ENCODE results near the gene CYP8B1.

CYP8B1 gene

DNA sequence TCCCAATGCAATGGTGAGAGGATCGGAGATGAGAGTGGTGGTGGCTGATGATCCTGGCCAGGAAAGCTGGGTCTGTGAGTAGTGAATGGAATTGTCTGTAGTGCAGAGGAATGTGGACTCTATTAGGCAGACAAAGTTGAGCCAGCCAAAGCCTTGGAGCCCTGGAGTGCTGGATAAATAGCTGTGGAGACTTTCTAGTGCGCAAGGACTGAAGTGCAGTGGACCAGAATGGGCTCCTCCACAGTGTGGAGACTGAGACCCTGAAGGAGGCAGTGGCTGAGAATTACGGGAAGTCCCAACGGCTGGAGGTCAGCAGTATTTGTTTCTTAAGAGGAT is 31.1 kb upstream of the CYP8B1 start:
- Mint-ChIP-seq H3K36me3 (ENCODE audit: low read depth) (no peaks in the 10 kb centered on the region), H3K27ac (no peak overlapping the region), H3K4me3 (no peak overlapping the region), H3K27me3 (ENCODE audit: low read depth, poor library complexity) (peaks cover 19% of the 10 kb centered on the region), H3K4me1 (no peaks in the 10 kb centered on the region), H3K9me3 (peaks cover 25% of the 10 kb centered on the region)
- TF ChIP-seq, protein P1, sequence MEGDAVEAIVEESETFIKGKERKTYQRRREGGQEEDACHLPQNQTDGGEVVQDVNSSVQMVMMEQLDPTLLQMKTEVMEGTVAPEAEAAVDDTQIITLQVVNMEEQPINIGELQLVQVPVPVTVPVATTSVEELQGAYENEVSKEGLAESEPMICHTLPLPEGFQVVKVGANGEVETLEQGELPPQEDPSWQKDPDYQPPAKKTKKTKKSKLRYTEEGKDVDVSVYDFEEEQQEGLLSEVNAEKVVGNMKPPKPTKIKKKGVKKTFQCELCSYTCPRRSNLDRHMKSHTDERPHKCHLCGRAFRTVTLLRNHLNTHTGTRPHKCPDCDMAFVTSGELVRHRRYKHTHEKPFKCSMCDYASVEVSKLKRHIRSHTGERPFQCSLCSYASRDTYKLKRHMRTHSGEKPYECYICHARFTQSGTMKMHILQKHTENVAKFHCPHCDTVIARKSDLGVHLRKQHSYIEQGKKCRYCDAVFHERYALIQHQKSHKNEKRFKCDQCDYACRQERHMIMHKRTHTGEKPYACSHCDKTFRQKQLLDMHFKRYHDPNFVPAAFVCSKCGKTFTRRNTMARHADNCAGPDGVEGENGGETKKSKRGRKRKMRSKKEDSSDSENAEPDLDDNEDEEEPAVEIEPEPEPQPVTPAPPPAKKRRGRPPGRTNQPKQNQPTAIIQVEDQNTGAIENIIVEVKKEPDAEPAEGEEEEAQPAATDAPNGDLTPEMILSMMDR (IDR thresholded peaks at IDR 0.05) = no peak
- no peak for DNase-seq

DNA sequence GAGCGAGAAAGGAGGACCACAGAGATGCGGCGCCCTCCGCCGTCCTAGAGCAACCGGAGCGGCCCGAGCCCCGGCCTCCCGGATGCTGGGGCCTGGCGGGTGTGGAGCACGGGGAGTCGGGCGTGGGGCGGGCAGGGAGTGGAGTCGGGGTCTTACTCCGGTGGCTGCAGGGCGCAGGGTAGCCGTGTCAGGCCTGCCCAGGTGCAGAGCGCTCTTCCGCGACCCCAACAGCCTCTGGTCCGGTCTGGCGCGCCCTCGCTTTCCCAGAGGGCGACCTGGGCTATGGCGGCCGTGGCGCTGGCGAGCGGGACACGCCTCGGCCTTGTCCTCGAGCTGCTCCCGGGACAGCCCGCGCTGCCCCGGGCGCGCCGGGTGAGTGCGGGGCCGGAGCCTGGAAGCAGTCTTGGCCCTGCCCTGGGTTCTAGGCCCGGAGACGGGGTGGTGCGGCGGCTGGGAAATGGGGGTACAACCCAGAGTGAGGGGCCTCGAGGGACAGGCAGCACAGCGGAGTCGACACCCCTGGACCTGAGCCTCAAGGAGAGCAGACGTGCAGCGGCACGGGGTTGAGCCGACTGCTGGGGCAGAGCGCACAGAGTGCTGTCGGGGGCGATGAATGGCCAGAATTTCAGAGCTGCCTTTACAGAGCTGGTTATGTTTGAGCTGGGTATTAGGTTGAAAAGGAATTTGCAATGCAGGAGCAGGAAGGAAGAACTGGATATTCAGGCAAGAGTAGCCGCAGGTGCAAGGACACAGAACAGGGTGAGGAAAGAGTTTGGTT is 30.6 kb upstream of the CYP8B1 start, which contains the start of gene ZNF662:
Gene ZNF662, plus strand, starts transcription at position 73 of the 778 bp plus-strand sequence. CDS start 1,973 bp downstream, outside the sequence.
- DNase-seq = no peak

DNA sequence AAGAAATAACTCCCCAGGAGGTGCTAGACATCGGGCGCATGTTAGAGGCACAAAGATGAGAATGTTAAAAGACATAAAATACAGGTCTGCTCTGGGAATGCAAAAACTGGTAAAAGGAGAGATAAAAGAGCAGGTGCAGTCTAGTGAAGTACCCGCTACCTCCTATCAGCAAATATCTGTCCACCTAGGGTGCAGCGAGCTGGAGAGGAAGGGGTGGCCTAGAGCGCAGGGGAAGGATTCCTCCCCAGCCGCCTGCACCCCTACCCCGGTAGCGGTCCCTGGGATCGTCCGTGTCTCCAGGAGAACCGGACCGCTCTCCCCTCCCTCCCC is 30.0 kb upstream of the CYP8B1 start:
- Mint-ChIP-seq H3K27ac (no peak overlapping the region), H3K27me3 (ENCODE audit: low read depth, poor library complexity) (peaks cover 20% of the 10 kb centered on the region), H3K36me3 (ENCODE audit: low read depth) (no peaks in the 10 kb centered on the region), H3K4me1 (no peaks in the 10 kb centered on the region), H3K9me3 (peaks cover 16% of the 10 kb centered on the region), H3K4me3 (no peak overlapping the region)
- TF ChIP-seq, protein P1 (IDR thresholded peaks at IDR 0.05) = no peak
- no peak for DNase-seq

More for the DNA sequence above, 30.6 kb upstream of the CYP8B1 start, which contains the start of gene ZNF662:
- Mint-ChIP-seq H3K4me1 (no peaks in the 10 kb centered on the region), H3K27me3 (ENCODE audit: low read depth, poor library complexity) (peaks cover 19% of the 10 kb centered on the region), H3K27ac (no peak within 1 kb of the TSS), H3K4me3 (no peak within 1 kb of the TSS), H3K9me3 (peaks cover 19% of the 10 kb centered on the region), H3K36me3 (ENCODE audit: low read depth) (no peaks in the 10 kb centered on the region)
- TF ChIP-seq, protein P1 (IDR thresholded peaks at IDR 0.05) = no peak

DNA sequence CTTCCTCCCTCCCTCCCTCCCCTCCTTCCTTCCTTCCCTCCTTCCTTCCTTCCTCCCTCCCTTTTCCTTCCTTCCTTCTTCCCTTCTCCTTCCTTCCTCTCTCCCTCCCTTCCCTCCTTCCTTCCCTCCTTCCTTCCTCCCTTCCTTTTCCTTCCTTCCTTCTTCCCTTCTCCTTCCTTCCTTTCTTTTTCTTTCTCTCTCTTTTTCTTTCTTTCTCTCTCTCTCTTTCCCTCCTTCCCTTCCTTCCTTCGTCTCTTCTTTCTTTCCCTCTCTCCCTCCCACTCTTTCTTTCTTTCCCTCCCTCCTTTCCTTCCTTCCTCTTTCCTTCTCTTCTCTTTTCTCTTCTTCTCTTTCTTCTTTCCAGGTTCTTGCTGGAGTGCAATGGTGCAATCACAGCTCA is 28.4 kb upstream of the CYP8B1 start:
- no peak for DNase-seq
- Mint-ChIP-seq H3K27me3 (ENCODE audit: low read depth, poor library complexity) (peaks cover 23% of the 10 kb centered on the region), H3K27ac (no peak overlapping the region), H3K9me3 (peaks cover 7% of the 10 kb centered on the region), H3K4me3 (no peak overlapping the region), H3K4me1 (no peaks in the 10 kb centered on the region), H3K36me3 (ENCODE audit: low read depth) (no peaks in the 10 kb centered on the region)
- TF ChIP-seq, protein P1 (IDR thresholded peaks at IDR 0.05) = no peak

DNA sequence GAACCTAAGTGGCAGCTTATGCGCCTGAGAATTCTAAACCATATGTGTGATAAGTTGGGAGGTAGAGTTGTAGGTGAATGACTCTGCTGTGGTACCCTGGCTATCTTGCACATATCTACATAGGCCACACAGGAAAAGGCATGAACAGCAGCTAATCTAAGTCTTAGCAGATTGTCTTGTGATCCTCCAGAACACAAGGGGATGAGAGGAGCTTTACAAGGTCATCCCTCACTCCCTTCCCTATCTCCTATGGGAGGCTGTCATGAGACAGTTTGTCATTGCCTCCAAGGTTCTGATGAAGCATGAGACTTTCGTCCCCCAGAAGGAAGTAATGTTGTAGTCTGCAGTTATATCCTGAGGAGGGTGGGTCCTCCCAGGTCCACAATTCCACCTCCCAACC is 26.6 kb upstream of the CYP8B1 start:
- DNase-seq = no peak
- Mint-ChIP-seq H3K4me3 (no peak overlapping the region), H3K9me3 (peaks cover 7% of the 10 kb centered on the region), H3K4me1 (no peaks in the 10 kb centered on the region), H3K36me3 (ENCODE audit: low read depth) (no peaks in the 10 kb centered on the region), H3K27me3 (ENCODE audit: low read depth, poor library complexity) (peaks cover 23% of the 10 kb centered on the region), H3K27ac (no peak overlapping the region)
- TF ChIP-seq, protein P1 (IDR thresholded peaks at IDR 0.05) = no peak

DNA sequence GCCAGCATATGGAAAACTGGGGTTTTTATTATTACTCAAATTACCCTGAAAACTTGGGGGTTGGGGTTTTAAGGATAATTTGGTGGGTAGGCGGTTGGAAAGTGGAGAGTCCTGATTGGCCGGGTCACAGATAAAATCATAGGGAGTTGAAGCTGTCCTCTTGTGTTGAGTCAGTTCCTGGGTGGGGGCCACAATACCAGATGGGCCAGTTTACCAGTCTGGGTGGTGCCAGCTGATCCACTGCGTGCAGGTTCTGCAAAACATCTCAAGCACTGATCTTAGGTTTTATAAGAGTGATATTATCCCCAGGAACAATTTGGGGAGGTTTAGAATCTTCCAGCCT is 25.4 kb upstream of the CYP8B1 start:
- no peak overlapping the region for H3K27ac Mint-ChIP-seq
- H3K4me3 Mint-ChIP-seq = no peak overlapping the region
- H3K36me3 Mint-ChIP-seq (ENCODE audit: low read depth) = no peaks in the 10 kb centered on the region
- peaks cover 21% of the 10 kb centered on the region for H3K27me3 Mint-ChIP-seq (ENCODE audit: low read depth, poor library complexity)
- H3K4me1 Mint-ChIP-seq = peaks cover 3% of the 10 kb centered on the region
- H3K9me3 Mint-ChIP-seq = no peaks in the 10 kb centered on the region
- TF ChIP-seq, protein P1 (IDR thresholded peaks at IDR 0.05) = no peak
- no peak for DNase-seq

Measured in nephron progenitor cell (in vitro differentiated cells).